Right lobe of liver (tissue), 6 donors: ENCODE data around the gene SELPLG. TPM values are rescaled to one million over a fixed set of nuclear protein-coding genes. Genes with fewer than 3 reads are reported as not detected.

ENCODE experiments used
- ATAC-seq, 4 donors: fragments of 200-7000 bp; cut with Tn5 transposase; one replicate each; pipeline ENCODE4 v1.9.1; 2020; ENCODE audit warnings: mild to moderate bottlenecking in 4 of 4, moderate library complexity in 4 of 4
- DNase-seq, 3 donors: peaks; one replicate each; pipeline ENCODE4 v3.0.0-alpha.2; 2020
- H3K27ac ChIP-seq, 3 donors: fragments of 200-600 bp; one replicate each; pipeline ENCODE4 v1.8.0; 2022
- H3K27me3 ChIP-seq, 2 donors: fragments of 200-600 bp; one replicate each; pipeline ENCODE4 v1.8.0; 2022
- H3K36me3 ChIP-seq, 4 donors: fragments of 200-600 bp; sonication (generic) in 1 of 4; one replicate each; pipeline versions ENCODE4 v1.5.1 to v1.8.0; 2017 to 2022; ENCODE audit warnings: control low read depth in 1 of 4
- H3K4me1 ChIP-seq, 4 donors: fragments of 200-600 bp; sonication (generic) in 1 of 4; one replicate each; pipeline versions ENCODE4 v1.5.1 to v1.8.0; 2017 to 2022; ENCODE audit warnings: control low read depth in 1 of 4
- H3K4me3 ChIP-seq, 3 donors: fragments of 200-600 bp; one replicate each; pipeline ENCODE4 v1.8.0; 2022
- H3K9me3 ChIP-seq, 4 donors: fragments of 200-600 bp; sonication (generic) in 1 of 4; one replicate each; pipeline versions ENCODE4 v1.5.1 to v1.8.0; 2017 to 2022; ENCODE audit warnings: control low read depth in 1 of 4
- CTCF ChIP-seq, 4 donors: fragments of 200-600 bp in 3 of 4; fragments of 450-650 bp in 1 of 4; IDR thresholded peaks; one replicate each; pipeline versions ENCODE4 v1.5.1 to v1.8.0; 2016 to 2022; ENCODE audit warnings: antibody characterized with exemption in 4 of 4, mild to moderate bottlenecking in 2 of 4
- POLR2A ChIP-seq: fragments of 450-650 bp; IDR thresholded peaks from one replicate; pipeline ENCODE4 v1.6.1; 2017; ENCODE audit warnings: antibody characterized with exemption, mild to moderate bottlenecking
- WGBS: methylation state at CpG from one replicate; pipeline ENCODE4 v1.1.6; 2018; ENCODE audit warnings: low coverage, low lambda C conversion rate; ENCODE audit not compliant: insufficient coverage; ENCODE audit errors: missing lambda C conversion rate; 5-methylcytosine and 5-hydroxymethylcytosine counted together
- intact Hi-C, 2 donors: fragments of 100-400 bp; cut with DNase I; formaldehyde crosslinking; loops; one replicate each; pipeline versions ENCODE4 v1.11.2 to v1.14.1; 2022
- total RNA-seq, 6 experiments: library from RNA; depleted of rRNA in 2 of 6; stranded (reverse); fragments of >200 nt in 2 of 6; fragmentation: NEBNext Ultra II Directional in 3 of 6; extraction: Animal tissue kit (Norgen Biotek cat#: 25700) in 3 of 6; gene quantifications; one replicate each; pipeline versions ENCODE4 v1.1.0 to v1.2.4, GENCODE V29; 2016 to 2023
- donor health status: DM: no; HTN: yes; CAD: no.
- donor health status: DM: no; HTN: no; CAD: no.
- donor health status: DM: no; HTN: no; CAD: no.
- donor health status: DM: no; HTN: yes; CAD: no.
- donor health status: DM: no; HTN: yes; CAD: no.

The SELPLG gene
- total RNA-seq, 6 experiments from 2014 or later = 1.5 to 6.0 (median 3.1) TPM

GRCh38 chr12:108630481-108631207, 3.0 kb downstream of the SELPLG start:
- intact Hi-C loops = no loop called here
- no peak overlapping the region for H3K27ac ChIP-seq
- 41% methylated on average over 6 of the region's 9 CpGs for WGBS
- DNase-seq = no peak
- no peak for TF ChIP-seq CTCF (IDR thresholded peaks at IDR 0.05)
- TF ChIP-seq POLR2A = no peak
- H3K27me3 ChIP-seq = no peaks in the 10 kb centered on the region
- H3K36me3 ChIP-seq = no peaks in the 10 kb centered on the region
- no peak overlapping the region for H3K4me3 ChIP-seq
- no peak for ATAC-seq
- H3K4me1 ChIP-seq = no peaks in the 10 kb centered on the region
- H3K9me3 ChIP-seq = no peaks in the 10 kb centered on the region

- peak in 1 of 4 donors; percentile 36 for ATAC-seq
- 55% methylated on average over 4 of the region's 17 CpGs for WGBS
- Histone ChIP-seq H3K36me3 (no peaks in the 10 kb centered on the region), H3K4me3 (no peak overlapping the region), H3K27ac (peak overlapping the region in 1 of 3 donors; percentile 43), H3K9me3 (no peaks in the 10 kb centered on the region), H3K4me1 (no peaks in the 10 kb centered on the region), H3K27me3 (no peaks in the 10 kb centered on the region)
- TF ChIP-seq POLR2A = no peak
- no peak for TF ChIP-seq CTCF (IDR thresholded peaks at IDR 0.05)
- DNase-seq = peak in 1 of 3 donors; percentile 41
- intact Hi-C loops = no loop called here
Observed at GRCh38 chr12:108629824-108630476, 3.7 kb downstream of the SELPLG start.

- no peak overlapping the region for H3K4me3 ChIP-seq
- H3K4me1 ChIP-seq = no peaks in the 10 kb centered on the region
- peak overlapping the region in 2 of 3 donors; percentile 33 to 53 for H3K27ac ChIP-seq
- no peaks in the 10 kb centered on the region for H3K27me3 ChIP-seq
- DNase-seq (no peak), ATAC-seq (no peak)
- intact Hi-C loops = no loop called here
- H3K9me3 ChIP-seq = no peaks in the 10 kb centered on the region
- TF ChIP-seq CTCF (IDR thresholded peaks at IDR 0.05) (no peak), POLR2A (no peak)
- 80% methylated on average over 2 of the region's 5 CpGs for WGBS
- no peaks in the 10 kb centered on the region for H3K36me3 ChIP-seq
Observed at GRCh38 chr12:108629151-108629550, 4.5 kb downstream of the SELPLG start.

- no peak overlapping the region for H3K27ac ChIP-seq
- intact Hi-C loops = no loop called here
- no peaks in the 10 kb centered on the region for H3K27me3 ChIP-seq
- H3K4me1 ChIP-seq = no peaks in the 10 kb centered on the region
- DNase-seq = no peak
- ATAC-seq = no peak
- 73% methylated on average over 4 of the region's 8 CpGs for WGBS
- no peaks in the 10 kb centered on the region for H3K36me3 ChIP-seq
- no peaks in the 10 kb centered on the region for H3K9me3 ChIP-seq
- TF ChIP-seq POLR2A = no peak
- TF ChIP-seq CTCF (IDR thresholded peaks at IDR 0.05) = no peak
- no peak overlapping the region for H3K4me3 ChIP-seq
Observed at GRCh38 chr12:108627134-108627920, 6.4 kb downstream of the SELPLG start.
